ENCODE results near the gene MAPKAPK2.

The MAPKAPK2 gene

GRCh38 chr1:206721454-206721853 is 36.7 kb downstream of the MAPKAPK2 start:
- no peak for DNase-seq (ENCODE audit: low read depth, low spot score)

- DNase-seq (ENCODE audit: low read depth, low spot score) = no peak
Measured at GRCh38 chr1:206722751-206723461, 38.2 kb downstream of the MAPKAPK2 start.

- no peak for DNase-seq (ENCODE audit: low read depth, low spot score)
Measured at GRCh38 chr1:206723462-206723804, 38.7 kb downstream of the MAPKAPK2 start.

- DNase-seq (ENCODE audit: low read depth, low spot score) = no peak
Measured at GRCh38 chr1:206723805-206724472, 39.2 kb downstream of the MAPKAPK2 start.

- DNase-seq (ENCODE audit: low read depth, low spot score) = no peak
Measured at GRCh38 chr1:206725109-206725963, 40.6 kb downstream of the MAPKAPK2 start.

- DNase-seq (ENCODE audit: low read depth, low spot score) = no peak
Measured at GRCh38 chr1:206727981-206728696, 43.4 kb downstream of the MAPKAPK2 start.

- DNase-seq (ENCODE audit: low read depth, low spot score) = no peak
Measured at GRCh38 chr1:206728697-206728987, 43.9 kb downstream of the MAPKAPK2 start.

- no peak for DNase-seq (ENCODE audit: low read depth, low spot score)
Measured at GRCh38 chr1:206729050-206729449, 44.3 kb downstream of the MAPKAPK2 start.

GRCh38 chr1:206729507-206729906 is 44.8 kb downstream of the MAPKAPK2 start:
- no peak for DNase-seq (ENCODE audit: low read depth, low spot score)

GRCh38 chr1:206732508-206732907 is 47.8 kb downstream of the MAPKAPK2 start:
- DNase-seq (ENCODE audit: low read depth, low spot score) = no peak

- DNase-seq (ENCODE audit: low read depth, low spot score) = no peak
Measured at GRCh38 chr1:206732992-206733391, 48.3 kb downstream of the MAPKAPK2 start.

GRCh38 chr1:206734499-206735142 is 49.9 kb downstream of the MAPKAPK2 start:
- DNase-seq (ENCODE audit: low read depth, low spot score) = no peak

- no peak for DNase-seq (ENCODE audit: low read depth, low spot score)
Measured at GRCh38 chr1:206735553-206736031, 50.9 kb downstream of the MAPKAPK2 start.

GRCh38 chr1:206736878-206737728 is 52.4 kb downstream of the MAPKAPK2 start:
- no peak for DNase-seq (ENCODE audit: low read depth, low spot score)

- no peak for DNase-seq (ENCODE audit: low read depth, low spot score)
Measured at GRCh38 chr1:206737729-206738201, 53.1 kb downstream of the MAPKAPK2 start.

GRCh38 chr1:206738370-206739366 is 54.0 kb downstream of the MAPKAPK2 start:
- DNase-seq (ENCODE audit: low read depth, low spot score) = no peak

GRCh38 chr1:206739411-206740076 is 54.8 kb downstream of the MAPKAPK2 start:
- DNase-seq (ENCODE audit: low read depth, low spot score) = no peak

- DNase-seq (ENCODE audit: low read depth, low spot score) = no peak
Measured at GRCh38 chr1:206741142-206741701, 56.5 kb downstream of the MAPKAPK2 start.

Measured in smooth muscle cell of the brain vasculature (primary cell).